SK-N-SH treated with all-trans-retinoic acid at 6 μM for 48 hours (cell line): ENCODE data around the gene STKLD1.

ENCODE experiments used
- ATAC-seq: fragments of 200-7000 bp; cut with Tn5 transposase; 3 replicates; pipeline ENCODE4 v1.9.1; 2020; ENCODE audit warnings: mild to moderate bottlenecking, moderate library complexity
- ARNTL ChIP-seq: fragments of 450-650 bp; formaldehyde crosslinking; IDR thresholded peaks from 2 replicates; pipeline ENCODE4 v1.5.0; 2020; ENCODE audit warnings: low read depth, mild to moderate bottlenecking, moderate library complexity, borderline replicate concordance
- BACH2 ChIP-seq: fragments of 250-450 bp; sonication (Bioruptor Pico); IDR thresholded peaks from 2 replicates; pipeline ENCODE4 v1.9.0; 2021; ENCODE audit warnings: mild to moderate bottlenecking, borderline replicate concordance
- CREB5 ChIP-seq: fragments of 250-450 bp; sonication (Bioruptor Pico); IDR thresholded peaks from 2 replicates; pipeline ENCODE4 v1.5.1; 2020; ENCODE audit warnings: low read depth, mild to moderate bottlenecking, moderate library complexity
- CSDC2 ChIP-seq: fragments of 250-450 bp; sonication (Bioruptor Pico); IDR thresholded peaks from 2 replicates; pipeline ENCODE4 v1.5.0; 2020; ENCODE audit warnings: mild to moderate bottlenecking, moderate library complexity
- CSRNP3 ChIP-seq: fragments of 250-450 bp; sonication (Bioruptor Pico); IDR thresholded peaks from 2 replicates; pipeline ENCODE4 v1.5.1; 2021; ENCODE audit warnings: mild to moderate bottlenecking, moderate library complexity
- ESRRG ChIP-seq: fragments of 250-450 bp; sonication (Bioruptor Pico); IDR thresholded peaks from 2 replicates; pipeline ENCODE4 v1.6.1; 2021; ENCODE audit warnings: mild to moderate bottlenecking
- GLIS3 ChIP-seq: fragments of 250-450 bp; sonication (Bioruptor Pico); IDR thresholded peaks from 2 replicates; pipeline ENCODE4 v1.5.0; 2020; ENCODE audit warnings: mild to moderate bottlenecking, moderate library complexity
- ISL1 ChIP-seq: fragments of 250-450 bp; sonication (Bioruptor Pico); IDR thresholded peaks from 2 replicates; pipeline ENCODE4 v2.1.2; 2022; ENCODE audit warnings: mild to moderate bottlenecking, moderate library complexity
- OSR1 ChIP-seq: fragments of 250-450 bp; sonication (Bioruptor Pico); IDR thresholded peaks from 2 replicates; pipeline ENCODE4 v1.8.0; 2022; ENCODE audit warnings: moderate library complexity, mild to moderate bottlenecking, inconsistent platforms
- POU6F1 ChIP-seq: fragments of 250-450 bp; sonication (Bioruptor Pico); IDR thresholded peaks from 2 replicates; pipeline ENCODE4 v1.8.0; 2021; ENCODE audit warnings: low read depth, mild to moderate bottlenecking, moderate library complexity, borderline replicate concordance
- PPARA ChIP-seq: fragments of 250-450 bp; sonication (Bioruptor Pico); IDR thresholded peaks from 2 replicates; pipeline ENCODE4 v1.5.0; 2020; ENCODE audit warnings: mild to moderate bottlenecking, borderline replicate concordance
- RARB ChIP-seq: fragments of 250-450 bp; sonication (Bioruptor Pico); IDR thresholded peaks from 2 replicates; pipeline ENCODE4 v1.8.0; 2021; ENCODE audit warnings: mild to moderate bottlenecking, moderate library complexity
- SNAI2 ChIP-seq: fragments of 250-450 bp; sonication (Bioruptor Pico); IDR thresholded peaks from 2 replicates; pipeline ENCODE4 v1.5.0; 2020; ENCODE audit warnings: mild to moderate bottlenecking, moderate library complexity
- TCF4 ChIP-seq: fragments of 250-450 bp; sonication (Bioruptor Pico); IDR thresholded peaks from 2 replicates; pipeline ENCODE4 v1.8.0; 2021; ENCODE audit warnings: mild to moderate bottlenecking, moderate library complexity, borderline replicate concordance
- TOX ChIP-seq: fragments of 250-450 bp; sonication (Bioruptor Pico); IDR thresholded peaks from 2 replicates; pipeline ENCODE4 v1.8.0; 2021; ENCODE audit warnings: mild to moderate bottlenecking, moderate library complexity, borderline replicate concordance
- ZC3H10 ChIP-seq: fragments of 250-450 bp; sonication (Bioruptor Pico); IDR thresholded peaks from 2 replicates; pipeline ENCODE4 v1.5.1; 2021; ENCODE audit warnings: mild to moderate bottlenecking, moderate library complexity
- ZFP3 ChIP-seq: fragments of 250-450 bp; sonication (Bioruptor Pico); IDR thresholded peaks from 2 replicates; pipeline ENCODE4 v1.5.0; 2020; ENCODE audit warnings: mild to moderate bottlenecking, moderate library complexity
- ZFP30 ChIP-seq: fragments of 450-650 bp; formaldehyde crosslinking; IDR thresholded peaks from 2 replicates; pipeline ENCODE4 v1.5.0; 2022; ENCODE audit warnings: mild to moderate bottlenecking, moderate library complexity
- ZNF565 ChIP-seq: fragments of 450-650 bp; formaldehyde crosslinking; conservative IDR thresholded peaks from 2 replicates; pipeline ENCODE4 v1.5.0; 2020; ENCODE audit warnings: low read depth, mild to moderate bottlenecking, moderate library complexity
- ZNF70 ChIP-seq: fragments of 450-650 bp; formaldehyde crosslinking; IDR thresholded peaks from 2 replicates; pipeline ENCODE4 v1.5.0; 2020; ENCODE audit warnings: mild to moderate bottlenecking, moderate library complexity
- ZNF8 ChIP-seq: fragments of 450-650 bp; formaldehyde crosslinking; IDR thresholded peaks from 2 replicates; pipeline ENCODE4 v1.5.0; 2020; ENCODE audit warnings: mild to moderate bottlenecking, moderate library complexity
- TF ChIP-seq, protein P1 (sequence below): fragments of 250-450 bp; sonication (Bioruptor Pico); IDR thresholded peaks from 2 replicates; pipeline ENCODE4 v1.5.0; 2020; ENCODE audit warnings: mild to moderate bottlenecking, moderate library complexity

STKLD1 gene

GRCh38 chr9:133346021-133346785 lies 30.0 kb upstream of the STKLD1 start (continued):
- TF ChIP-seq, protein P1, sequence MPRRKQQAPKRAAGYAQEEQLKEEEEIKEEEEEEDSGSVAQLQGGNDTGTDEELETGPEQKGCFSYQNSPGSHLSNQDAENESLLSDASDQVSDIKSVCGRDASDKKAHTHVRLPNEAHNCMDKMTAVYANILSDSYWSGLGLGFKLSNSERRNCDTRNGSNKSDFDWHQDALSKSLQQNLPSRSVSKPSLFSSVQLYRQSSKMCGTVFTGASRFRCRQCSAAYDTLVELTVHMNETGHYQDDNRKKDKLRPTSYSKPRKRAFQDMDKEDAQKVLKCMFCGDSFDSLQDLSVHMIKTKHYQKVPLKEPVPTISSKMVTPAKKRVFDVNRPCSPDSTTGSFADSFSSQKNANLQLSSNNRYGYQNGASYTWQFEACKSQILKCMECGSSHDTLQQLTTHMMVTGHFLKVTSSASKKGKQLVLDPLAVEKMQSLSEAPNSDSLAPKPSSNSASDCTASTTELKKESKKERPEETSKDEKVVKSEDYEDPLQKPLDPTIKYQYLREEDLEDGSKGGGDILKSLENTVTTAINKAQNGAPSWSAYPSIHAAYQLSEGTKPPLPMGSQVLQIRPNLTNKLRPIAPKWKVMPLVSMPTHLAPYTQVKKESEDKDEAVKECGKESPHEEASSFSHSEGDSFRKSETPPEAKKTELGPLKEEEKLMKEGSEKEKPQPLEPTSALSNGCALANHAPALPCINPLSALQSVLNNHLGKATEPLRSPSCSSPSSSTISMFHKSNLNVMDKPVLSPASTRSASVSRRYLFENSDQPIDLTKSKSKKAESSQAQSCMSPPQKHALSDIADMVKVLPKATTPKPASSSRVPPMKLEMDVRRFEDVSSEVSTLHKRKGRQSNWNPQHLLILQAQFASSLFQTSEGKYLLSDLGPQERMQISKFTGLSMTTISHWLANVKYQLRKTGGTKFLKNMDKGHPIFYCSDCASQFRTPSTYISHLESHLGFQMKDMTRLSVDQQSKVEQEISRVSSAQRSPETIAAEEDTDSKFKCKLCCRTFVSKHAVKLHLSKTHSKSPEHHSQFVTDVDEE (CRISPR knock-in tag), result no peak
- TF ChIP-seq ZNF8 (CRISPR knock-in tag), result no peak
- TF ChIP-seq GLIS3 (CRISPR knock-in tag), result no peak
- no peak for TF ChIP-seq OSR1
- no peak for TF ChIP-seq ISL1 (CRISPR knock-in tag)
- TF ChIP-seq ZFP30 (CRISPR knock-in tag), result no peak
- no peak for TF ChIP-seq ESRRG (CRISPR knock-in tag)
- no peak for TF ChIP-seq ZFP3 (CRISPR knock-in tag)
- no peak for TF ChIP-seq CSRNP3
- no peak for TF ChIP-seq BACH2 (CRISPR knock-in tag)

- peak; percentile 73 for ATAC-seq
- TF ChIP-seq OSR1, result no peak
- TF ChIP-seq TOX, result no peak
- TF ChIP-seq TCF4 (CRISPR knock-in tag), result no peak
- TF ChIP-seq SNAI2 (CRISPR knock-in tag), result no peak
- TF ChIP-seq ISL1 (CRISPR knock-in tag), result no peak
- TF ChIP-seq ZFP30 (CRISPR knock-in tag), result no peak
- no peak for TF ChIP-seq ZNF565 (CRISPR knock-in tag)
- no peak for TF ChIP-seq ZNF8 (CRISPR knock-in tag)
- no peak for TF ChIP-seq ZNF70 (CRISPR knock-in tag)
- TF ChIP-seq CSDC2 (CRISPR knock-in tag), result no peak
Measured at GRCh38 chr9:133347515-133347984, 28.6 kb upstream of the STKLD1 start.

GRCh38 chr9:133347985-133348717 lies 28.0 kb upstream of the STKLD1 start, which contains the start of the genes MED22 and RPL7A:
Gene MED22, minus strand, starts transcription at chr9:133348131. Its CDS starts 1,469 bp downstream, at chr9:133346662.
Gene RPL7A, plus strand, starts transcription at chr9:133348218. Its CDS starts 26 bp downstream, at chr9:133348244.
- peak; percentile 83 for ATAC-seq
- TF ChIP-seq ZC3H10 (CRISPR knock-in tag), result no peak
- TF ChIP-seq, protein P1 (CRISPR knock-in tag), result 0 out of 2 replicates have a peak, but pooled peaks have one; percentile 17

GRCh38 chr9:133348718-133349573 lies 27.2 kb upstream of the STKLD1 start:
- no peak for ATAC-seq
- TF ChIP-seq PPARA (CRISPR knock-in tag) (no peak), ESRRG (CRISPR knock-in tag) (no peak), RARB (CRISPR knock-in tag) (no peak), POU6F1 (CRISPR knock-in tag) (no peak), CREB5 (CRISPR knock-in tag) (no peak), ARNTL (CRISPR knock-in tag) (no peak), BACH2 (CRISPR knock-in tag) (no peak), SNAI2 (CRISPR knock-in tag) (no peak), ISL1 (CRISPR knock-in tag) (no peak), TCF4 (CRISPR knock-in tag) (no peak), OSR1 (no peak)
